BLaER1 (cell line): ENCODE results near the gene MRFAP1L1.

Experiments used
- H3K27ac ChIP-seq: shearing (Covaris generic); formaldehyde crosslinking; 2 replicates; pipeline ENCODE4 v1.8.1; 2022
- H3K27me3 ChIP-seq: shearing (Covaris generic); formaldehyde crosslinking; 2 replicates; pipeline ENCODE4 v1.8.1; 2022
- H3K36me3 ChIP-seq: shearing (Covaris generic); formaldehyde crosslinking; 2 replicates; pipeline ENCODE4 v1.8.1; 2022
- H3K4me1 ChIP-seq: shearing (Covaris generic); formaldehyde crosslinking; 2 replicates; pipeline ENCODE4 v1.8.1; 2022
- H3K4me2 ChIP-seq: shearing (Covaris generic); formaldehyde crosslinking; 2 replicates; pipeline ENCODE4 v1.8.1; 2022
- H3K4me3 ChIP-seq: shearing (Covaris generic); formaldehyde crosslinking; 2 replicates; pipeline ENCODE4 v1.8.1; 2022
- H3K9ac ChIP-seq: shearing (Covaris generic); formaldehyde crosslinking; 2 replicates; pipeline ENCODE4 v1.8.1; 2022
- H3K9me3 ChIP-seq: shearing (Covaris generic); formaldehyde crosslinking; 2 replicates; pipeline ENCODE4 v1.8.1; 2022
- H4K20me1 ChIP-seq: shearing (Covaris generic); formaldehyde crosslinking; 2 replicates; pipeline ENCODE4 v1.8.1; 2022
- Cebpa-rat ChIP-seq: shearing (Covaris generic); IDR thresholded peaks from 2 replicates; pipeline ENCODE4 v1.8.1; 2022

Gene MRFAP1L1

DNA sequence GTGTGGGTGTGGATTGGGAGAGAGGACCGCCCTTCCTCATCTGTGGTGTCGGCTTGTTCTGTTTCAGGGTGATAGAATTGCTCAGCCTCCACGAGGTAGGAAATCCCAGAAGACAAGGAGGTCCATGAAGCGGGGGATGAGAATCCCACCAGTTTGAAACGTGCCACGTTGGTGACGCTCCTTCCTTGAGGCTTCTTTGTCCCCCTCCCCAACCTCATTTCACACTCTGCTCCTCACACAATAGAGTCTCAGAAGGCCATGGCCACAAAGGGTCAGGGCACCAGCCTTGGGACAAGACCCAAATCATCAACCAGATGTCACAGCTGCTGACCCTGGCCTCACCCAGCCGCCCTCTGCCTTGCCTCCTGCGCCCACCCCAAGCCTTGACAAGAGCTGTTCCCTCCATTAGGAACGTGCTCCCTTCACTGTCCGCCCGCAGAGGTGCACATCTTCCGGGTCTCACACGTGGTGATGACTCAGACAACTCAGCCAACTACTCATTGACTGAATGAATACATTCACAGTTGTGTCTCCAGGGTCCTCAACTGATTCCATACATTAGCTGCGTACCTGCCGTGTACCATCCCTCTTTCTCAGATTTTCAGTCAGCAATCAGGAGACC lies 24.6 kb upstream of the MRFAP1L1 start:
- Histone ChIP-seq H3K4me1 (peaks cover 15% of the 10 kb centered on the region), H3K27me3 (no peaks in the 10 kb centered on the region), H3K36me3 (no peaks in the 10 kb centered on the region), H3K9ac (no peak overlapping the region), H4K20me1 (no peaks in the 10 kb centered on the region), H3K27ac (no peak overlapping the region), H3K4me3 (no peak overlapping the region), H3K9me3 (no peaks in the 10 kb centered on the region), H3K4me2 (no peak overlapping the region)
- no peak for TF ChIP-seq Cebpa-rat

DNA sequence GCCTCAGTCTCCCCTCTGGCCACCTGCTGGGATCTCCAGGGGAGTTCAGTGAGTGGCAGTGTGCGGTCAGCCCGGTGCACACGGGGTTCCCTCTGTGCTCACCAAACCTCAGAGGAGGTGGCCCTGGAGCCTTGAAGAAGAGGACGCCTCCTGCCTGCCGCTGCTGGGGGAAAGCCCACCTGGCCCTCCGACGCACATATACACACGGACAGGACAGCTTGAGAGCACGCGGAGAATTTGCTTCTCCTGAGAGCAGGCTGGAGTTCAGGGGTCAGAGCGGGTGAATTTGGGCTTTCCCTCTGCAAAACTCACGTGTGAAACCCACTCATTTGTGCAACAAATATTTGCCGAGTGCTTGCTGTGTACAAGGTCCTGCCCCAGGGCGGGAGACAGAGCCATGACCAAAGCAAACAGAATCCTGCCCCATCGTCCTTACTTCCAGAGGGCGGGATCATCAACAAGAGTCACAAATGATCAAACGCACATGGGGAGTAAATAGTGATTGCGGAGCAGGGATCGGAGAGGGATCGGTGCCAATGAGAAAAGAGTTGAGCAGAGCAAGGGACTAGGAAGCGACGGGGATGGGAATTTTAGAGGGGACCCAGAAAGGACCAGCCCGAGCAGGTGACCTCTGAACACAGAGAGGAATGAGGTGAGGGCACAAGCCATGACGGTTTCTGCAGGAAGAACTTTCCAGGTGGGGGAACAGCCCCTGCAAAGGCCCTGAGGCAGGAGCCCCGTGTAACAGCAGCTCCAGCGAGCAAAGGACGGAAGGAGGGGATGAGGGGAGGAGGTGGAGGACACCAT lies 23.9 kb upstream of the MRFAP1L1 start:
- no peak overlapping the region for H3K9ac ChIP-seq
- no peaks in the 10 kb centered on the region for H3K27me3 ChIP-seq
- H4K20me1 ChIP-seq = no peaks in the 10 kb centered on the region
- TF ChIP-seq Cebpa-rat = no peak
- H3K4me3 ChIP-seq = no peak overlapping the region
- H3K4me1 ChIP-seq = peaks cover 22% of the 10 kb centered on the region
- H3K36me3 ChIP-seq = no peaks in the 10 kb centered on the region
- no peak overlapping the region for H3K4me2 ChIP-seq
- H3K9me3 ChIP-seq = no peaks in the 10 kb centered on the region
- no peak overlapping the region for H3K27ac ChIP-seq

DNA sequence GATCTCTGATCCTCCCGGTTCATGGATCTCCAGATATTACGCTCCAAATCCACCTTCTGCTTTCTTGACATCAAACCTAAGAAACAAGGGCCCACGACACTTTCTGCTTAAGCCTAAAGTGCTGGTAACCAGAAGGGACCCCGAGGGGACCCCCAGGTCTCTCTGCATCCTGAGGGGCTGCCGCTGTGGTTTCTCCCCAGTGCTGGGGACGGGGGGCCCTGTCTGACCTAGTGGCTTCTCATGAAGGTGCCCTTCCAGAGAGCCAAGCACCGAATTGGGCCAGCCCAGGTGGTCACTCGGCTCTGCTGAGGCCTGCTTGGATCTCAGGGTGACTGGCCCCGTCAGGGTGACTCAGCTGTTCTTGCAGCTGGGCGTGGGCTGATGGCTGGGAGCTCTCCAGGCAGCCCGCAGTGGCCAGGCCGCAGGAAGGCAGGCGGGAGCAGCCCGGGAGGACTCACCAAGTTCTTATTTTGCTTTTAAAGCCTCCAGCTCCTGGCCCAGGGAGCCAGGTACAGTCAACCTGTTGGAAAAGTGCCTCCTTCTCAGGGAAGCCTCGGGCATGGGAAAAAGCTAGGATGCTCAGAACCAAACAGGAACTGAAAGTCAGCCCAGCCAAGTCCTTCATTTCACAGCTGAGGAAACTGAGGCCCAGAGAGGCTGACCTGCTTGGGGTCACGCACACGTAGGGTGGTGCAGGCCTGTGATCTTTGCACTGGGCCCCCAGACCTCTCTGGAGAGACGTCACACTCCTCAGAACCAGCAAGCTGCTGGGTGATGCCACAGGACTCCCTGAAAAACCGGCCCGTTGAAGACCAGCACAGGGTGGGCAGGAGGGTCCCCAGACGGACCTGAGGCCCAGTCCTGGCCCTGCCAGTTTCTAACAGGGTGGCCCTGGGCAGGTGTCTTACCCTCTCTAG lies 23.0 kb upstream of the MRFAP1L1 start:
- Histone ChIP-seq H3K27ac (peak overlapping the region; percentile 1; the same call in 1 of the 2 replicates), H3K27me3 (no peaks in the 10 kb centered on the region), H3K9ac (no peak overlapping the region), H3K4me1 (peaks cover 31% of the 10 kb centered on the region), H3K4me2 (no peak overlapping the region), H3K4me3 (no peak overlapping the region), H4K20me1 (no peaks in the 10 kb centered on the region), H3K36me3 (no peaks in the 10 kb centered on the region), H3K9me3 (no peaks in the 10 kb centered on the region)
- no peak for TF ChIP-seq Cebpa-rat

DNA sequence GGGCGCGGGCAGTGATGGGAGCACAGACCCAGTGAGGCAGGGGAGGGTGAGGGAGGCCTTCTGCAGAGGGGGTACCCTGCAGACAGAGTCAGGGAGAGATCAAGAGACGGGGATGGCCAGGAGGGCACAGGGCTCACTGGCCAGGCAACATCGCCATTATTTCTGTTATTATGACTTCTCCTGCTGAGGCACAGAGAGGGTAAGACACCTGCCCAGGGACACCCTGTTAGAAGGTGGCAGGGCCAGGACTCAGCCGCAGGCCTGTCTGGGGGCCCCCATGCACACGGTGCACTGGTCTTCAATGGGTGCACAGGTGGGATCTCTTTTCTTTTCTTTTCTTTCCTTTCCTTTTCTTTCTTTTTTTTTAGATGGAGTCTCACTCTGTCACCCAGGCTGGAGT lies 22.1 kb upstream of the MRFAP1L1 start:
- no peaks in the 10 kb centered on the region for H3K36me3 ChIP-seq
- no peaks in the 10 kb centered on the region for H3K9me3 ChIP-seq
- no peaks in the 10 kb centered on the region for H3K27me3 ChIP-seq
- H3K9ac ChIP-seq = no peak overlapping the region
- no peak overlapping the region for H3K27ac ChIP-seq
- no peak for TF ChIP-seq Cebpa-rat
- peaks cover 37% of the 10 kb centered on the region for H3K4me1 ChIP-seq
- H4K20me1 ChIP-seq = no peaks in the 10 kb centered on the region
- no peak overlapping the region for H3K4me2 ChIP-seq
- H3K4me3 ChIP-seq = no peak overlapping the region

DNA sequence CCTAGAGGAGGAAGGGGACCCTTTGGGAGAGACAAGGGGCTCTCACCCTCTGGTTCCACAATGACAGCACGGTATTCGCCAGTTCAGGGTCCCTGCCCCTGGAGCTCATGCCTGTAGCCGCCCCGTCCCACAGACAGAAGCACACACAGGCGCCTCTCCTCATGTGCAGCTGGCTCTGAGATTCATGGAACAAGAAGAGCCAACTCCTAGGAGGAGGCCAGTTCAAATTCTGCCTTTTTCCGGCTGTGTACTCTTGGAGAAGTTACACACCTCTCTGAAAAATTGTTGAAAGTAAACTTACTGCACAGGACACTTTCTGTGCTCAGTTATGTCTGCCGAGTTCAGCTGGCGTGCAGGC lies 21.6 kb upstream of the MRFAP1L1 start:
- Histone ChIP-seq H3K4me1 (peaks cover 42% of the 10 kb centered on the region), H3K27me3 (no peaks in the 10 kb centered on the region), H3K9ac (no peak overlapping the region), H3K36me3 (no peaks in the 10 kb centered on the region), H4K20me1 (no peaks in the 10 kb centered on the region), H3K4me2 (no peak overlapping the region), H3K4me3 (no peak overlapping the region), H3K9me3 (no peaks in the 10 kb centered on the region), H3K27ac (no peak overlapping the region)
- no peak for TF ChIP-seq Cebpa-rat

DNA sequence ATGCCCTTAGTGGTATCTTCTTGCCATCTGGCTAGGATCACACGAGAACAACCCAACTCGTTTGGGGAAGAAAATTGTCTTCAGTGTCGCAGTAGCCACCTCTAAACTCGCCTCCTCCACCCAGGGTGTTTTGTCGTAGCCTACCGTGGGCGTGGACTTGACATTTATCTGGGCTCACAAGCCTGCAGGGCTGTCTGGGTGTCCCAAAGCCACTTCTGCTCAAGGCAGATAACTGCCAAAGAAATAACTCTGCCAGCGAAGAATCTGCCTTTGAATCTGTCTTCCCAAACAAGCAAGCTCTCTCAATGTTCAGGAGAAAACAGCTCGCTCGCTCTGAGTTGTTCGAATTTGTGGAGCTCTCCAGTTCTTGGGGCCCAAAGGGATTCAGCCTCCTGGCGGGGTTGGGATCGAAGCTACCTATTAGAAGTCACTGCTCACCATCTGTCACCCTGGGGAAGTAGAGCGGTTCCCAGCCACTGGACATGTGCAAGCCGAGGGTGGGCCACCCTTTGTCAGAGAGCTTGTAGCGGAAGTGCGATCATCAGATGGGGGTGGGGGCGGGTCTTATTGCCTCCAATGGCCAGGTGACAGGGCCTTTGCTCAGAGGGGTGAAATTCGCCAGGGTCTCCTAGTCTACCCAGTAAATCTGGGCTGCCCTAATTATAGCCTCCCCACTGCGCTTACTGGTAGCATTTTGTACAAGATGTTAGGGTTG lies 21.1 kb upstream of the MRFAP1L1 start:
- no peaks in the 10 kb centered on the region for H4K20me1 ChIP-seq
- H3K9me3 ChIP-seq = no peaks in the 10 kb centered on the region
- H3K4me2 ChIP-seq = no peak overlapping the region
- H3K27me3 ChIP-seq = no peaks in the 10 kb centered on the region
- H3K27ac ChIP-seq = no peak overlapping the region
- TF ChIP-seq Cebpa-rat = no peak
- H3K4me3 ChIP-seq = no peak overlapping the region
- no peaks in the 10 kb centered on the region for H3K36me3 ChIP-seq
- H3K4me1 ChIP-seq = peaks cover 43% of the 10 kb centered on the region
- H3K9ac ChIP-seq = no peak overlapping the region

DNA sequence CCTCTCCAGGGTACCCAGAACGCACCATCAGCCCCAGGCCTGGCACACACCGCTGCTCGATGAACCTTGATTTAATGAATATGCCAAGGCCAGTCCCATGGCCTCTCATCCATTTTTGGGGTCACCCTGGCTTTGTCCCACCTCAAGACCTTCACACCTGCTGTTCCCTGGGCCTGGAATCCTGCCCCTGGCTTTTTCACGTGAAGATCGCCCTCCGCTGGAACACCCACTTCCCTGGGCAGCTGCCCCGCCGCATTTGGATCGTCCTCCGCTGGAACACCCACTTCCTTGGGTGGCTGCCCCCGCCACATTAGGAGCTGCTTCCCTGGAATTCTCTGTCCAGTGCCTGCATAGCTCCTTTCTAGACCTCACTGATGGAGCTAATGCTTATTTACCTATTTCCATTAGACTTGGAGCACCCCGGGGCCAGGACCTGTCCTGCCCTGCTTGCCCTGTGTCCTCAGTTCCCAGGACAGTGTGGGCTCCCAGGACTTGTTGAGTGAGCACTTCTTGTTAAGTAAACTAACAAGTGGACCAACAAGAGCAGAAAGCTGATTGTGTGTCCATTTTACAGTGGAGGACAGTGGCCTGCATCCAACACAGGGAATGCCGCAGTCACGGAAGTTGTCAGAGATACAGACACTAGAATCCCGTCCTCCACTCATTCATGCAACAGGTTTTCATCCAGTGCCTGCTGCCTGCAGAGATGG lies 18.8 kb upstream of the MRFAP1L1 start:
- Histone ChIP-seq H3K4me1 (peaks cover 50% of the 10 kb centered on the region), H3K36me3 (no peaks in the 10 kb centered on the region), H3K4me3 (no peak overlapping the region), H3K9ac (no peak overlapping the region), H3K27ac (no peak overlapping the region; the same call in 1 of the 2 replicates), H4K20me1 (no peaks in the 10 kb centered on the region), H3K27me3 (no peaks in the 10 kb centered on the region), H3K4me2 (peak overlapping the region; percentile 70), H3K9me3 (no peaks in the 10 kb centered on the region)
- no peak for TF ChIP-seq Cebpa-rat

DNA sequence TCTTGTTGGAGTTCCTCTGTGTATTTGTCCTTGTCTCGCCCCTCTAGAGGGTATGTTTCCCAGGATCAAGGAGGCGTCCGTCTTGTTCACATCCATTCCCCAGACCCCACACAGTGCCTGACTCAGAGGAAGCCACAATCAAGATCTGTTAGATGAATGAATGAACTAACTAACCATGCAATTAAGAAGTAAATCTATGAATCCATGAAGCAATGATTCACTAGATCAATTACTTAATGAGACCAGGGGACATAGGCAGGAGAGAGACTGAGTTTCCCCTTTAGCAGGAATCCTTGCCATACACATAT lies 18.2 kb upstream of the MRFAP1L1 start:
- Histone ChIP-seq H3K9ac (no peak overlapping the region), H3K36me3 (no peaks in the 10 kb centered on the region), H3K4me3 (no peak overlapping the region), H3K27ac (no peak overlapping the region), H3K4me2 (peak overlapping the region; percentile 70), H3K27me3 (no peaks in the 10 kb centered on the region), H3K9me3 (no peaks in the 10 kb centered on the region), H3K4me1 (peaks cover 49% of the 10 kb centered on the region), H4K20me1 (no peaks in the 10 kb centered on the region)
- no peak for TF ChIP-seq Cebpa-rat
